ENCODE results near the gene BRD4.
A peak's percentile ranks its signal among the peaks of the same experiment; 100 is the strongest.

BRD4 gene

GRCh38 chr19:15332311-15332996 lies at the start of gene BRD4:
Gene BRD4, minus strand, starts transcription at chr19:15332539. Its CDS starts 59,440 bp downstream, at chr19:15273099.
- no peaks in the 10 kb centered on the region for H3K9me3 ChIP-seq (ENCODE audit: low read depth, low read length)
- H3K27ac ChIP-seq, result peak within 1 kb of the TSS; percentile 78; the same call in 1 of the 2 replicates
- H3K9ac ChIP-seq (ENCODE audit: insufficient read length), result peak within 1 kb of the TSS; percentile 93
- peak; percentile 71 for TF ChIP-seq POLR2AphosphoS5 (IDR thresholded peaks at IDR 0.05; ENCODE audit: borderline replicate concordance, low read depth, low read length)
- TF ChIP-seq EZH2 (IDR thresholded peaks at IDR 0.05), result no peak
- no peak for DNase-seq (ENCODE audit: low read depth, low spot score)
- peak within 1 kb of the TSS; percentile 98 for H3K4me3 ChIP-seq
- H3K36me3 ChIP-seq (ENCODE audit: insufficient read depth, low read length), result no peaks in the 10 kb centered on the region

DNA sequence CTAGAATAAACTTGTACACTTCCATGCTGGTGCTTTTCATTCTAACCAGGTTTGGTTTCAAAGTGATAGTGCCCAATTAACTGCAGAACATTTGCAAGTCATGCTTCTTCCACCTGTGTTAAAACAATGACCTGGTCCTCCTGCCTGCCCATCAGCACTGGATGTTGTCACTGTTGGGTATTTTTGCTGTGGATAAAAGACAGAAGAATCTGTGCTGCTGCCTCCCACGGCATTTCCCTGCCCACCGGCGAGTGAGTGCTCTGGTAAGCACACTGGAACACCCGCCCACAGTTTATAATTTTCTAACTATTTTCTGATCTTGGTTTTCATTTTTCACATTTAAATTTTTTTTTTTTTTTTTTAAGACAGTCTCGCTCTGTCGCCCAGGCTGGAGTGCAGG lies 49.5 kb upstream of the BRD4 start:
- TF ChIP-seq FOXP2 (optimal IDR thresholded peaks at IDR 0.05; ENCODE audit: control extremely low read depth, extremely low read length, insufficient read depth), result no peak
- TF ChIP-seq POLR2AphosphoS5 (IDR thresholded peaks at IDR 0.05; ENCODE audit: borderline replicate concordance, low read depth, low read length), result no peak
- no peak for TF ChIP-seq EZH2 (IDR thresholded peaks at IDR 0.05)
- H3K4me3 ChIP-seq, result no peak overlapping the region
- DNase-seq (ENCODE audit: low read depth, low spot score), result no peak
- no peak overlapping the region for H3K9ac ChIP-seq (ENCODE audit: insufficient read length)
- H3K27ac ChIP-seq, result peak overlapping the region; percentile 84
- peaks cover 13% of the 10 kb centered on the region; the same call in 1 of the 2 replicates for H3K36me3 ChIP-seq (ENCODE audit: insufficient read depth, low read length)
- H3K9me3 ChIP-seq (ENCODE audit: low read depth, low read length), result no peaks in the 10 kb centered on the region

GRCh38 chr19:15381429-15381828 lies 49.1 kb upstream of the BRD4 start:
- DNase-seq (ENCODE audit: low read depth, low spot score), result no peak
- peak overlapping the region; percentile 84 for H3K27ac ChIP-seq
- no peak overlapping the region for H3K4me3 ChIP-seq
- TF ChIP-seq EZH2 (IDR thresholded peaks at IDR 0.05), result no peak
- TF ChIP-seq POLR2AphosphoS5 (IDR thresholded peaks at IDR 0.05; ENCODE audit: borderline replicate concordance, low read depth, low read length), result no peak
- peaks cover 9% of the 10 kb centered on the region; the same call in 1 of the 2 replicates for H3K36me3 ChIP-seq (ENCODE audit: insufficient read depth, low read length)
- H3K9me3 ChIP-seq (ENCODE audit: low read depth, low read length), result no peaks in the 10 kb centered on the region
- H3K9ac ChIP-seq (ENCODE audit: insufficient read length), result no peak overlapping the region

DNA sequence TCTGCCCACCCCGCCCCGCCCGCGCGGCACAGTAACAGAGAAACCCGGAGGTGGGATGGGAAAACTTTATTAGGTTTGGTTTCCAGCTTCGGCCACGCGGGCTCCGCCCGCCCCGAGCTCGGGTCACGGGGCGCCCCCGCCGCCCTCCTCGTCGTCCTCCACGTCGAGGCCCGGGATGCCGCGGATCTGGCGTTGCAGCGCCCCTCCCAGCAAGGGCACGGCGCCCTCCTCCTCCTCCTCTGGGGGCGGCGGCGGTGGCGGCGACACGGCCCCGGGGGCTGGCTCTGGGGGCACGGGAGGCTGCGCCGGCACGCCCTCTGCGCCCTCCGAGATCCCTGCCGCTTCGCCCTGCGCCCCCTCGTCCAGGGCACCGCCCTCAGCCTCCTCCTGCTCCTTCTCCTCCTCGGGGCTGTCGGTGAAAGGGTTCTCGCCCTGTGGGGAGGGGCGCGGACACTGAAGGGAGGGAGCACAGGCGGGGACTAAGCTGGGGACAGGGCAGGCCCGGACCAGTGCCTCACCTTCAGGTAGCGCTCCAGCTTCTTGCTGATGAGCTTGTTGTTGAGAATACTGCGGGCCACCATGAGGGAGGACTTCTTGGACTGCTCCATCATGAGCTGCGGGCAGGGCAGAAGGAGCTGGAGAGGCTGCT lies 47.8 kb upstream of the BRD4 start:
- no peak for DNase-seq (ENCODE audit: low read depth, low spot score)
- Histone ChIP-seq H3K27ac (peak overlapping the region; percentile 0; the same call in 1 of the 2 replicates), H3K36me3 (ENCODE audit: insufficient read depth, low read length) (peaks cover 7% of the 10 kb centered on the region; the same call in 1 of the 2 replicates), H3K4me3 (peak overlapping the region; percentile 90), H3K9ac (ENCODE audit: insufficient read length) (peak overlapping the region; percentile 69), H3K9me3 (ENCODE audit: low read depth, low read length) (no peaks in the 10 kb centered on the region)
- no peak; the same call in 1 of the 2 replicates for TF ChIP-seq POLR2AphosphoS5 (IDR thresholded peaks at IDR 0.05; ENCODE audit: borderline replicate concordance, low read depth, low read length)
- no peak for TF ChIP-seq EZH2 (IDR thresholded peaks at IDR 0.05)
- TF ChIP-seq FOXP2 (optimal IDR thresholded peaks at IDR 0.05; ENCODE audit: control extremely low read depth, extremely low read length, insufficient read depth), result no peak

GRCh38 chr19:15379083-15379998 lies 47.0 kb upstream of the BRD4 start, which contains the start of gene AKAP8:
Gene AKAP8, minus strand, starts transcription at chr19:15379787. Its CDS starts 56 bp downstream, at chr19:15379731.
- TF ChIP-seq EZH2 (IDR thresholded peaks at IDR 0.05), result no peak
- TF ChIP-seq POLR2AphosphoS5 (IDR thresholded peaks at IDR 0.05; ENCODE audit: borderline replicate concordance, low read depth, low read length), result peak; percentile 94
- TF ChIP-seq FOXP2 (optimal IDR thresholded peaks at IDR 0.05; ENCODE audit: control extremely low read depth, extremely low read length, insufficient read depth), result no peak
- peaks cover 8% of the 10 kb centered on the region; the same call in 1 of the 2 replicates for H3K36me3 ChIP-seq (ENCODE audit: insufficient read depth, low read length)
- H3K9ac ChIP-seq (ENCODE audit: insufficient read length), result peak within 1 kb of the TSS; percentile 90
- H3K27ac ChIP-seq, result peak within 1 kb of the TSS; percentile 87
- DNase-seq (ENCODE audit: low read depth, low spot score), result peak; percentile 90
- H3K4me3 ChIP-seq, result peak within 1 kb of the TSS; percentile 90
- no peaks in the 10 kb centered on the region for H3K9me3 ChIP-seq (ENCODE audit: low read depth, low read length)

DNA sequence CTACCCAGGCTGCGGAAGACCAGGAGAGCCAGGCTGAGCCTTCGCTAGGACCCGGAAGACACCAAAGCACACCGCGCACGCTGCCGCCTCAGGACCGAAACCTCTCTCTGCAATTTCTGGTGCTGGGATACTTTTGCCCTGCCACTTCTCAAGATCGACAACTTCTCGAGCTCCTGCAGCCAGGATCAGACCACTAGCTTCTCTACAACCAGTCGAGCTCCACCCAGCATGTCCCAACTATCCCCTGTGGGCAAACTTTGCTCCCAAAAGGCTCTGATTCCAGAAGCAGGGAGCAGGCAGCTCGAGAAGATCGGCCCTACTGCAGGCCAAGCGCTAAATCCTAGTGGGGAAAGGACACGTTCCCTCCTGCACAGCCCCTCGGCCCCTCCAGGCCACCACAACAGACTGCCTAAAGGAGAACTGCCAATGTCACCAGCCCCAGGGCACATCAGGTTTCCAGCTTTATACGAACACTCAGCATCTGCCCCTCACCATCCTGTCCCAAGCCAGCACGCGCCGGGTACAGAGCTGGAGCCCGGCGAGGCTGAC lies 46.3 kb upstream of the BRD4 start:
- Histone ChIP-seq H3K36me3 (ENCODE audit: insufficient read depth, low read length) (peaks cover 12% of the 10 kb centered on the region; the same call in 1 of the 2 replicates), H3K9ac (ENCODE audit: insufficient read length) (peak overlapping the region; percentile 90), H3K9me3 (ENCODE audit: low read depth, low read length) (no peaks in the 10 kb centered on the region), H3K4me3 (peak overlapping the region; percentile 90), H3K27ac (peak overlapping the region; percentile 87)
- no peak for DNase-seq (ENCODE audit: low read depth, low spot score)
- no peak for TF ChIP-seq EZH2 (IDR thresholded peaks at IDR 0.05)
- TF ChIP-seq POLR2AphosphoS5 (IDR thresholded peaks at IDR 0.05; ENCODE audit: borderline replicate concordance, low read depth, low read length), result no peak
- TF ChIP-seq FOXP2 (optimal IDR thresholded peaks at IDR 0.05; ENCODE audit: control extremely low read depth, extremely low read length, insufficient read depth), result no peak

DNA sequence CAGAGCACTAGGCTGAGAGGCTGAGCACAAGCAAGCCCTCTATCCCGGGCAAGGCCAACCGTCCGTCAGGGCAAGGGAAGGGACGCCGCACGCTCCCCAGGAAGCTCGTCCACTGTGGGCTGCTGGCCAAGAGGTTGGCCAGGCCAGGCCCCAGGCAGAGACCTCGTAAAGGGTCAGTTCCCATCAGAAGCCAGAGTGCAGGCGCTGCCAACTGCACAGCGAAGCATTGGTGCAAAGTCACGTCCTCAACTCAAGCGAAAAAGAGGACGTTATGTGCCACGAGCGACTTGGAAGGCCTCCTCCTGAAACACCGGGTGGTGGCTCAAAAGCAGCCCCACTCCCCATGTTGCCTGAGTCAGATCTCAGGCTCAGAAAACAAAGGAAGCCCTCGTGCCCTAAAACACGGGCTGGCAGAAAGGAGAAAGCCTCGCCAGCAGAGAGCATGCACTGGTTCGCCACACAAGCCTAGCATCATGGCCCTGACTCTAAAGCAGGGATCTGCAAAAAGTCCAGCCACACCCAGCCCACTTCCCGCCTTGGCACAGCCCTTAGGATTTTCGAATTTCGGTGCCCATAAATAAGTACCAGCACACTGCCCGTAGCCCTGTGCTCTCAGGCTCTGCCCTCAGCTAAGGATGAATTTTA lies 42.6 kb upstream of the BRD4 start:
- TF ChIP-seq POLR2AphosphoS5 (IDR thresholded peaks at IDR 0.05; ENCODE audit: borderline replicate concordance, low read depth, low read length) (no peak), FOXP2 (optimal IDR thresholded peaks at IDR 0.05; ENCODE audit: control extremely low read depth, extremely low read length, insufficient read depth) (no peak), EZH2 (IDR thresholded peaks at IDR 0.05) (no peak)
- no peak for DNase-seq (ENCODE audit: low read depth, low spot score)
- H3K4me3 ChIP-seq, result no peak overlapping the region
- H3K27ac ChIP-seq, result no peak overlapping the region; the same call in 1 of the 2 replicates
- H3K9me3 ChIP-seq (ENCODE audit: low read depth, low read length), result no peaks in the 10 kb centered on the region
- H3K36me3 ChIP-seq (ENCODE audit: insufficient read depth, low read length), result peaks cover 40% of the 10 kb centered on the region
- no peak overlapping the region for H3K9ac ChIP-seq (ENCODE audit: insufficient read length)
